Suprapubic skin (tissue), 4 donors: ENCODE data around the gene SMARCD1. TPM values are rescaled to one million over a fixed set of nuclear protein-coding genes. Genes with fewer than 3 reads are reported as not detected.

Experiments used
- DNase-seq, 2 donors: peaks; one replicate each; pipeline ENCODE4 v3.0.0-alpha.2; 2019; ENCODE audit warnings: low spot score in 2 of 2
- H3K27ac ChIP-seq: fragments of 200-600 bp; sonication (generic); one replicate; pipeline ENCODE4 v1.5.1; 2019
- H3K27me3 ChIP-seq: fragments of 200-600 bp; sonication (generic); one replicate; pipeline ENCODE4 v1.5.1; 2019
- H3K36me3 ChIP-seq: fragments of 200-600 bp; sonication (generic); one replicate; pipeline ENCODE4 v1.5.1; 2019
- H3K4me1 ChIP-seq: fragments of 200-600 bp; sonication (generic); one replicate; pipeline ENCODE4 v1.5.1; 2019
- H3K4me3 ChIP-seq: fragments of 200-600 bp; sonication (generic); one replicate; pipeline ENCODE4 v1.5.1; 2019; ENCODE audit warnings: mild to moderate bottlenecking
- H3K9me3 ChIP-seq: fragments of 200-600 bp; sonication (generic); one replicate; pipeline ENCODE4 v1.5.1; 2019
- CTCF ChIP-seq, 2 donors: fragments of 200-600 bp in 1 of 2; fragments of 450-650 bp in 1 of 2; sonication (generic) in 1 of 2; IDR thresholded peaks; one replicate each; pipeline ENCODE4 v1.5.1; 2016 to 2019; ENCODE audit warnings: antibody characterized with exemption in 2 of 2, mild to moderate bottlenecking in 1 of 2, moderate library complexity in 1 of 2
- EP300 ChIP-seq: sonication (generic); formaldehyde crosslinking; IDR thresholded peaks from one replicate; pipeline ENCODE4 v1.6.1; 2017; ENCODE audit warnings: antibody characterized with exemption
- POLR2A ChIP-seq, 2 donors: fragments of 450-650 bp; IDR thresholded peaks; one replicate each; pipeline ENCODE4 v1.6.1; 2017; ENCODE audit warnings: antibody characterized with exemption in 2 of 2, mild to moderate bottlenecking in 2 of 2, moderate library complexity in 2 of 2
- POLR2AphosphoS5 ChIP-seq, 3 donors: sonication (generic); formaldehyde crosslinking; IDR thresholded peaks; one replicate each; pipeline ENCODE4 v1.6.1; 2017; ENCODE audit warnings: antibody characterized with exemption in 3 of 3
- WGBS: methylation state at CpG from one replicate; pipeline ENCODE4 v1.1.5; 2018; 5-methylcytosine and 5-hydroxymethylcytosine counted together
- total RNA-seq, 4 donors: library from RNA; depleted of rRNA; stranded (reverse); fragments of >200 nt; gene quantifications; one replicate each; pipeline ENCODE4 v1.1.0, GENCODE V29; 2016

Gene SMARCD1
- total RNA-seq, 4 donors from 2014 or later: 62.8 to 86.5 (median 69.7) TPM

- WGBS: 85% methylated on average over 15 of the region's 15 CpGs
- no peaks in the 10 kb centered on the region for H3K36me3 ChIP-seq
- DNase-seq: peak in 1 of 2 donors; percentile 22
- H3K4me1 ChIP-seq: peaks cover 8% of the 10 kb centered on the region
- H3K27me3 ChIP-seq: no peaks in the 10 kb centered on the region
- no peak for TF ChIP-seq POLR2AphosphoS5 (IDR thresholded peaks at IDR 0.05)
- no peak for TF ChIP-seq POLR2A (IDR thresholded peaks at IDR 0.05)
- TF ChIP-seq CTCF (IDR thresholded peaks at IDR 0.05): no peak
- TF ChIP-seq EP300: no peak
- H3K27ac ChIP-seq: no peak overlapping the region
- H3K4me3 ChIP-seq: no peak overlapping the region
- no peaks in the 10 kb centered on the region for H3K9me3 ChIP-seq
Observed at GRCh38 chr12:50041062-50041860, 43.9 kb upstream of the SMARCD1 start.

GRCh38 chr12:50041962-50042361 is 43.2 kb upstream of the SMARCD1 start:
- peak in 1 of 2 donors; percentile 28 for DNase-seq
- no peaks in the 10 kb centered on the region for H3K36me3 ChIP-seq
- TF ChIP-seq POLR2A (IDR thresholded peaks at IDR 0.05) (no peak), POLR2AphosphoS5 (IDR thresholded peaks at IDR 0.05) (no peak), EP300 (no peak), CTCF (IDR thresholded peaks at IDR 0.05) (no peak)
- peaks cover 8% of the 10 kb centered on the region for H3K4me1 ChIP-seq
- 92% methylated on average over 5 of the region's 5 CpGs for WGBS
- H3K9me3 ChIP-seq: no peaks in the 10 kb centered on the region
- no peak overlapping the region for H3K4me3 ChIP-seq
- no peak overlapping the region for H3K27ac ChIP-seq
- H3K27me3 ChIP-seq: no peaks in the 10 kb centered on the region

GRCh38 chr12:50042693-50043092 is 42.4 kb upstream of the SMARCD1 start:
- no peak for DNase-seq
- Histone ChIP-seq H3K9me3 (no peaks in the 10 kb centered on the region), H3K36me3 (no peaks in the 10 kb centered on the region), H3K4me3 (no peak overlapping the region), H3K27ac (no peak overlapping the region), H3K4me1 (peaks cover 8% of the 10 kb centered on the region), H3K27me3 (no peaks in the 10 kb centered on the region)
- WGBS: 90% methylated on average over 4 of the region's 6 CpGs
- TF ChIP-seq POLR2AphosphoS5 (IDR thresholded peaks at IDR 0.05) (no peak), EP300 (no peak)

GRCh38 chr12:50043308-50043707 is 41.8 kb upstream of the SMARCD1 start:
- Histone ChIP-seq H3K4me3 (no peak overlapping the region), H3K27me3 (no peaks in the 10 kb centered on the region), H3K36me3 (no peaks in the 10 kb centered on the region), H3K27ac (no peak overlapping the region), H3K4me1 (peaks cover 8% of the 10 kb centered on the region), H3K9me3 (no peaks in the 10 kb centered on the region)
- 83% methylated on average over 2 of the region's 2 CpGs for WGBS
- TF ChIP-seq EP300 (no peak), POLR2A (IDR thresholded peaks at IDR 0.05) (no peak), CTCF (IDR thresholded peaks at IDR 0.05) (no peak), POLR2AphosphoS5 (IDR thresholded peaks at IDR 0.05) (no peak)
- no peak for DNase-seq

- 74% methylated on average over 6 of the region's 6 CpGs for WGBS
- Histone ChIP-seq H3K36me3 (no peaks in the 10 kb centered on the region), H3K27me3 (peaks cover 4% of the 10 kb centered on the region), H3K4me3 (no peak overlapping the region), H3K27ac (no peak overlapping the region), H3K4me1 (peaks cover 8% of the 10 kb centered on the region), H3K9me3 (no peaks in the 10 kb centered on the region)
- no peak for DNase-seq
- no peak for TF ChIP-seq CTCF (IDR thresholded peaks at IDR 0.05)
- TF ChIP-seq POLR2AphosphoS5 (IDR thresholded peaks at IDR 0.05): no peak
- TF ChIP-seq POLR2A (IDR thresholded peaks at IDR 0.05): no peak
- no peak for TF ChIP-seq EP300
Observed at GRCh38 chr12:50043854-50044253, 41.3 kb upstream of the SMARCD1 start.
